Pons (tissue), 1 donor: ENCODE results near the gene NEK7.

Experiments
- DNase-seq: peaks from one replicate; pipeline ENCODE4 v3.0.0-alpha.2; 2016; ENCODE audit warnings: low spot score

NEK7 gene

GRCh38 chr1:198147216-198147615 lies 9.6 kb upstream of the NEK7 start:
- no peak for DNase-seq

GRCh38 chr1:198150369-198150768 lies 6.4 kb upstream of the NEK7 start:
- DNase-seq: no peak

DNA sequence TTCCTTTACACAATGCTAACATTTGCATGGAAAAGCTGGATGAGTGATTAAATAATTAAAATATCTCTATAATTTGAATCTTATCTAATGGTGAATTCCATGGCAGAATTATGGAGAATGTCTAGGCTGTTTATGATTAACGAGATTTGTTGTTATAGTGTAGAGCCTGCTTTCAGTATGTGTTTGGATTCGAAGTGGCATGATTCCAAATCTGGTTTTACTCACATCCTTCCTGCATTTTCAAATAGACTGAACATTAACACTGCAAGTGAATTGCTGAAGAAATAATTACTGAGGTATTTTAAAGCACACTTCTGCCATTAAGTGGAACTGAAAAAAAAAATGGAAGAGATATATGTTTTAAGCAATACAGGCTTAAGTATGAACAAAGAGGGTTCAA lies 5.1 kb upstream of the NEK7 start:
- no peak for DNase-seq

GRCh38 chr1:198153103-198153502 lies 3.7 kb upstream of the NEK7 start:
- no peak for DNase-seq

GRCh38 chr1:198153804-198154203 lies 3.0 kb upstream of the NEK7 start:
- DNase-seq: no peak

- no peak for DNase-seq
Observed at GRCh38 chr1:198155253-198155652, 1.5 kb upstream of the NEK7 start.

- DNase-seq: peak; percentile 71
Observed at GRCh38 chr1:198156111-198156744, 570 bp upstream of the NEK7 start.

DNA sequence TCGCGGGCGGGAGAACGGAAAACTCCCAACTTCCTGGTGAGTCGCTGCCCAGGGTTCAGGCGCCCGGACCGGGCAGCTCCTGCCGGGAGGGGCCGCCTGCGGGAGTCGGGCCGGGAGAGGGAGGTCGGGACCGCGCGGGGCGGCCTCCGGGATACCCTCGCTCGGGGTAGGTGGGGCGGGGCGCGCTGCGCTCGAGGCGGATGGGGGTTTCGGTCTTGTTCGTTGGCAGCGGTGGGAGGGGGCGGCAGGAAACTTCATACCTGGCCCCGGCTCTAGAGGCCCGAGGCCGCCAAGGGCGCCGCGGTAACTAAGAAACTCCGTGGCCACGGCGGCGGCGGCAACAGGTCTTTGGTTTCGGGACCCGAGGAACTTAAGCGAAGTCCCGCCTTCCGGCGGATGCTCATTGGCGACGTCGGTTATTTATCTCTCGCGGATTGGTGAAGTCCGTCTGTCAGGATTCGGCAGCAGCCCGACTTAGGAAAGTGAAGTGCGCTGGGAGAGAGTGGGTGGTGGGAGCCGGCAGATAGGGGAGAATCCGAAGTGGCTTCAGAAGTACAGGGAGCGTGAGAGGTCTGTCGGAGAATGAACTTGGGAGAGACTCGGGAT lies 546 bp downstream of the NEK7 start:
- DNase-seq: peak; percentile 98

DNA sequence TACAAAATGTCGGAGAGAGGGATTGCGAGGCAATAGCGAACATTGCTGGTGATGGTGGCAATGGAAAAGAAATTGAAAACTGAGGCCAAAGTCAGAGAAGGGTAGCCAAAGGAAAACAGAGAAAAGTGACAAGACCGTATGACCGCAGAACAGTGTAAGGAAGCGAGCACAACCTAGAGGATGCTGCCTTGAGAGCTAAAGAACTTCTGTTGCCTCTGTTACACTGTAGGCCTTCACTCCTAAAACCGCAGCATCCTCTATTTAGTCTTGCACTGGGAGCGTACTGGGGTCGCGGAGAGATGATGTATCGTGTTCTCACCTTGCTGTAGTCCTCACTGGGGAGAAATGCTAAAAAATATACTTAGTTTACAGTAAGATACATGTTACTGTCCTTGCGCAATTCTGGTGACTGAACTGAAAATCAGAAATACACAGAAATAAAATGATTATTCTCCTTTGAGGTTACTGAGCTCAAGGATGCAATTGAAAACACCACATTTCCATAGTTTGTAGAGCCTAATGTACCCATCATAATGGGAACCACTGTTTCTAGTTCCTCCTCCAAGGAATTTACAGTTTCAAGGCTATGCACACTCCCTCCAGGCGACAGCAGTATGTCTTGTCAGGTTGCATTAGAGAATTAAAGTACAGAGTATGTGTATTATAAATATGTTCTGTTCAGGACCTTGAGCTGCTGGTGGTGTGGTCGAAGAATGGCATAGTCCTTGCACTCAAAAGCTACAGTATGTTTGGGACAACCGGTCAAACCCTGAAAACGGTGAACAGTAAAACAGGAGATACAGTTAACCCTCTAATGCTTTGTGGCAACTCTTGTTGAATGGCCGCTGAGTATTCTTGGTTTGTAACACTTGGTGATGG lies 1.3 kb downstream of the NEK7 start:
- peak; percentile 51 for DNase-seq

GRCh38 chr1:198158735-198159589 lies 2.2 kb downstream of the NEK7 start:
- peak; percentile 88 for DNase-seq

DNA sequence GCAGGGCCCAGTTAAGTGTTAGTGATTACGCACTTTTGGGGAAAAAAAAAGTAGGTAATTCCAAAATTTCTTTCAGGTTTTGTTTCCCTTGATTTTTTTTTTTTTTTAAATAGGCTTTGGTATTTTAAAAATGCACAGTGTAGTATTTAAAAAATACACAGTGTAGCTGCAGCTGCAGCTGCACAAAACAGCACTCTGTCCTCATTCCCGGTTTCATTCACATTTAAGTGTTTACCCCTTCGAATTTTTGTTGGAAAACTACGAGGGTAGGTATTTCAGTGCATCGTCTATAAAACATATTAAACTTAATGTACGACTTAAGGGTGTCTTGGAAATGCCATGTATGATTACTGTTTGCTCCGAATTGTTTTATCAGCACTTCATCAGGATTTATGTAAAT lies 3.4 kb downstream of the NEK7 start:
- DNase-seq: no peak

DNA sequence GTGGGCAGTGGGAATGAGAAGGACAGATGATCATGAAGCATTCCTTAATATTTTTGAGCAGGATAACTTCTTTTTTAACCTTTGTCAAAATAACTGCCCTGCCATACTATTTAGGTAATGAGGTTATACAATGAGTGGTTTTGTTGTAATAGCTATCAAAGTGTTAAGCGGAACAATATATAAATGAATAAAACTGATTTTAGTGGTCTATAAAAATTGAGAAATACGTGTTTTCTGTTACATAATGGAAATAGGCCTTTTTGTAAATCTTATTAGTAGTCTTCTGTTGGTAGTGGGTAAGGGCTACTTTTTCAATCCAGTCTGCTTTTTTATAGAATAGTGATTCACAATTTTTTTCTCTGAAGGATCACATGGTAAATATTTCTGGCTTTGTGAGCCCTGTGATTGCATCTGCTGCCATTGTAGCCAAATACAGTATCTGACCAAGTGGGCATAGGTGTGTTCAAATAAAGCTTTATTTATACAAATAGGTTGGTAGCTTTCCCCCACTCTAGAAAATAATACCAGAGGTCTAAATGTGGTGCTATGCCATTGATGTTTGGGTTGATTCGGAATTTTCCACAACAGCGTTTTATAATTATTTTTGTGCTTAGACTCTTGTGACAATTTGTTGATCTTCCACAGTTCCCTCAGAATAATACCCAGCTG lies 4.3 kb downstream of the NEK7 start:
- DNase-seq: no peak

GRCh38 chr1:198161718-198162090 lies 4.9 kb downstream of the NEK7 start:
- no peak for DNase-seq

- no peak for DNase-seq
Observed at GRCh38 chr1:198162091-198162767, 5.4 kb downstream of the NEK7 start.

DNA sequence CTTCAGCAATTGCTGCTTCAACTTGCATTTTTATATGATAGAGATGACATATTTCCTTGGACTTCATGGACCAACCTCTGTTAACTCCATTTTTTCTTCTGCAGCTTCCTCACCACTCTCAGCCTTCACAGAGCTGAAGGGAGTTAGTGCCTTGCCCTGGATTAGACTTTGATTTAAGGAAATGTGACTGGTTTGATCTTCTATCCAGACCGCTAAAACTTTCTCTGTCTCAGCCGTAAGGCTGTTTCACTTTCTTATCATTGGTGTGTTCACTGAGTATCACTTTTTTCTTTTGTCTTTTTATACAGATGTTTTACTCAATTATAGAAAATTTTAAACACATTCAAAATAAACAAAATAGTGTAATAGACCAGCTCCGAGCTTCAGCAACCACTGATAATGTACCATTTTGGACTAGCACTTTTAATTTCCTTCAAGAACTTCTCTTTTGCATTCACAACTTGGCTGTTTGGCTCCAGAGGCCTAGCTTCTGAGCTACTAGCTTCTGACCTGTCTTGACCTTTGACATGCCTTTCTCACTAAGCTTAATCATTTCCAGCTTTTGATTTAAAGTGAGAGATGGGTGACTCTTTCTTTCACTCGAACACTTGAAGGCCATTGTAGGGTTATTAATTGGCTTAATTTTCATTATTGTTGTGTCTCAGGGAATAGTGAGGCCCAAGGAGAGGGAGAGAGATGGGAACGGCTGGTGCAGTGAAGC lies 9.3 kb downstream of the NEK7 start:
- DNase-seq: no peak

DNA sequence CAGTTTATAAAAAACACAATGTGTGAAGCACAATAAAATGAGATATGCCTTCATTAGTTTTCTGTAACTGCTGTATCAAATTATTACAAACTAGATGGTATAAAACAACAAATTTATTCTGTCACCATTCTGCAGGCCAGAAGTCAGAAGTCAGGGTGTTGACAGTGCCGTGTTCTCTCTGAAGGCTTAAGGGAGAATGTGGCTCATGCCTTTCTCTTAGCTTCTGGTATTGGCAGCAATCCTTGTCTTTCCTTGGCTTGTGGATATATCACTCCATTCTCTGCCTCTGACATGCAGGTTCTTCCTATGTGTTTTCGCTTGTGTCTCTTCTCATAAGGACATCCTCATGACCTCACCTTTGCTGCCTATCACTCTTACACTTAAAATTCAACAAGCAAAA lies 10.1 kb downstream of the NEK7 start:
- DNase-seq: no peak

- DNase-seq: no peak
Observed at GRCh38 chr1:198167436-198167934, 10.7 kb downstream of the NEK7 start.

GRCh38 chr1:198168227-198168626 lies 11.4 kb downstream of the NEK7 start:
- no peak for DNase-seq

DNA sequence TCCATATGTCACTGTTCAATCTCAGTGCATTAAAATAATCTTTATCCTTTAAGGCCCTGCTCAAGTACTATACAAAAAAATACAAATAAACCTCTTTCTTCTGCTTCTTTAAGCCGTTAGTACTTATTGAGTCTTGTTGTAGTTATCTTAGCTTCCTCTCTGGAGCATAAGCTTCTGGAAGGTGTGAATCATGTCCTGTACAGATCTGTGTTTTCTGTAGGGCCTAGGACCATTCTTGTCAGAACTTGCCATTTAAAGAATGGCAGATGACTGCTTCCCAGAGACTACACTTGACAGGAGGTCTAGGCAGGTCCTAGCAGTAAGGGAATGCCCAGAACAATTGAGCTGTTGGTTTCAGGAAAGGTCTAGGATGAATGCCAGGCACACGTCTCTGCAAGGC lies 12.9 kb downstream of the NEK7 start:
- DNase-seq: no peak
